Upper lobe of right lung (tissue), 1 donor: ENCODE measurements around the gene CACNG4. TPM values are rescaled to one million over a fixed set of nuclear protein-coding genes. Genes with fewer than 3 reads are reported as not detected.

ENCODE experiments used
- ATAC-seq: fragments of 200-7000 bp; cut with Tn5 transposase; one replicate; pipeline ENCODE4 v1.9.1; 2020; ENCODE audit warnings: mild to moderate bottlenecking, moderate library complexity
- DNase-seq: peaks from one replicate; pipeline ENCODE4 v3.0.0-alpha.2; 2020
- H3K27ac ChIP-seq: fragments of 200-600 bp; one replicate; pipeline ENCODE4 v1.8.0; 2022
- H3K27me3 ChIP-seq: fragments of 200-600 bp; one replicate; pipeline ENCODE4 v1.8.0; 2022; ENCODE audit warnings: mild to moderate bottlenecking
- H3K36me3 ChIP-seq: fragments of 200-600 bp; one replicate; pipeline ENCODE4 v1.8.0; 2022
- H3K4me1 ChIP-seq: fragments of 200-600 bp; one replicate; pipeline ENCODE4 v1.8.0; 2022
- H3K4me3 ChIP-seq: fragments of 200-600 bp; one replicate; pipeline ENCODE4 v1.8.0; 2022; ENCODE audit warnings: mild to moderate bottlenecking
- H3K9me3 ChIP-seq: fragments of 200-600 bp; one replicate; pipeline ENCODE4 v1.8.0; 2022
- intact Hi-C: fragments of 100-400 bp; cut with DNase I; formaldehyde crosslinking; loops from one replicate; pipeline ENCODE4 v1.11.0; 2022
- total RNA-seq: library from RNA; stranded (reverse); fragmentation: NEBNext Ultra II Directional; extraction: Animal tissue kit (Norgen Biotek cat#: 25700); gene quantifications from one replicate; pipeline ENCODE4 v1.2.1, GENCODE V29; 2021
- TF ChIP-seq, protein P1 (sequence below): fragments of 200-600 bp; IDR thresholded peaks from one replicate; pipeline ENCODE4 v1.8.0; 2022; ENCODE audit warnings: antibody characterized with exemption
- donor health status: DM: no; HTN: yes; CAD: no; lungs with severe emphysema.

Gene CACNG4
- total RNA-seq, 1 donor from 2014 or later: 9.3 TPM

- TF ChIP-seq, protein P1, sequence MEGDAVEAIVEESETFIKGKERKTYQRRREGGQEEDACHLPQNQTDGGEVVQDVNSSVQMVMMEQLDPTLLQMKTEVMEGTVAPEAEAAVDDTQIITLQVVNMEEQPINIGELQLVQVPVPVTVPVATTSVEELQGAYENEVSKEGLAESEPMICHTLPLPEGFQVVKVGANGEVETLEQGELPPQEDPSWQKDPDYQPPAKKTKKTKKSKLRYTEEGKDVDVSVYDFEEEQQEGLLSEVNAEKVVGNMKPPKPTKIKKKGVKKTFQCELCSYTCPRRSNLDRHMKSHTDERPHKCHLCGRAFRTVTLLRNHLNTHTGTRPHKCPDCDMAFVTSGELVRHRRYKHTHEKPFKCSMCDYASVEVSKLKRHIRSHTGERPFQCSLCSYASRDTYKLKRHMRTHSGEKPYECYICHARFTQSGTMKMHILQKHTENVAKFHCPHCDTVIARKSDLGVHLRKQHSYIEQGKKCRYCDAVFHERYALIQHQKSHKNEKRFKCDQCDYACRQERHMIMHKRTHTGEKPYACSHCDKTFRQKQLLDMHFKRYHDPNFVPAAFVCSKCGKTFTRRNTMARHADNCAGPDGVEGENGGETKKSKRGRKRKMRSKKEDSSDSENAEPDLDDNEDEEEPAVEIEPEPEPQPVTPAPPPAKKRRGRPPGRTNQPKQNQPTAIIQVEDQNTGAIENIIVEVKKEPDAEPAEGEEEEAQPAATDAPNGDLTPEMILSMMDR: no peak
- Histone ChIP-seq H3K27me3 (peaks cover 19% of the 10 kb centered on the region), H3K4me3 (no peak overlapping the region), H3K36me3 (no peaks in the 10 kb centered on the region), H3K27ac (no peak overlapping the region), H3K9me3 (no peaks in the 10 kb centered on the region), H3K4me1 (no peaks in the 10 kb centered on the region)
- ATAC-seq (no peak), DNase-seq (peak; percentile 19)
- intact Hi-C loops: no loop called here
These were observed 23.3 kb upstream of the CACNG4 start for GRCh38 chr17:66941249-66941648.

DNA sequence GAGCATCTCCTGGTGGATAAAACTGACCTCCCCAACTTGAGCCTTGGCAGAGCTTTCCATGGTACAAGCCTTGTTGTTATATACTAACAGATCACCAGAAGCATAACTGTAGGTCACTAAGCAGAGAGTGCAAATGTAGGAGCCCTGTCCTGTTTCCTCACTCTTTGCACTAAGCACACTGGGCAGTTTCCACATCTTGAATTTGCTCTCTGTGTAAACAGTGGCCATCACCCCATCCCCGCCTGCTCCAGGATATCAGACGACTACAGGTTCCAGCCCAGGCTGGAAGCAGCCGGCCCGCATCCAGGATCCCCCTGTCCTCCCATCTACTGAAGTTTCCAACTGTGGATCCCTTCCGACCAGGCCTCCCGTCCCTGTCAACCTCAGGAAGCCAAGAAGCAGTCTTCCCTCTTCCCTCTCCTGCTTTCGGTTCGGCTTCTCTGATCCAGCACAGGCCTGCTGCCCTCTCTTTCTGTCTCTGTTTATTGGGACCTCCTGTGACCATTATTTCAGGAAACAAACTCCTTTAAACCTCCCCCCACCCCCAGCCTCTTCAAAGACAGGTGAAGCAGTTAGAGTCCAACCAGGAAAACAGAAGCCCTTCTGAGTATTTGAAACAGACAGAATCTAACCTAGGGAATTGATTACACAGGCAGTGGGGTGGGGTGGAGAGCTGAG lies 22.6 kb upstream of the CACNG4 start:
- intact Hi-C loops: no loop called here
- DNase-seq (peak; percentile 48), ATAC-seq (no peak)
- Histone ChIP-seq H3K4me1 (no peaks in the 10 kb centered on the region), H3K36me3 (no peaks in the 10 kb centered on the region), H3K27me3 (peaks cover 21% of the 10 kb centered on the region), H3K27ac (no peak overlapping the region), H3K4me3 (no peak overlapping the region), H3K9me3 (no peaks in the 10 kb centered on the region)
- TF ChIP-seq, protein P1: no peak

- DNase-seq (peak; percentile 11), ATAC-seq (no peak)
- intact Hi-C loops: no loop called here
These were observed 21.8 kb upstream of the CACNG4 start for GRCh38 chr17:66942451-66943264.

DNA sequence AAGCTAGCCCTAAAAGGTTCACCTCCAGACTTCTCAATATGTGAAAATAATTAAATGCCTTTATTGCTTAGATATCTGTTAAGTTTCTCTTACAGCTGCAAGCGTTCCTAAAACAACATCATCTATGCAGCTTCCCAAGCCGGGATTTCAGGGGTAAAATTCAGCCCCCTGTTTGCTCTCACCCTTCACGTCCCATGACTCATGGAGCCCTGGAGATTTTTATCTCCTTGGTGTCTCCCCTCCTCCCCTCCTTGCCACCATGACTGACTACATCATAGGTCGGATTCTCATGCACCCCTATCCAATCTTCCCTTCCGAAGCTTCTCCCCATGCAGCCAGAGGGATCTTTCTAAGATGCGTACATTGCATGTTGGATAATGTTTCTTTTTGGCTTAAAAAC lies 21.0 kb upstream of the CACNG4 start:
- Histone ChIP-seq H3K4me1 (no peaks in the 10 kb centered on the region), H3K9me3 (no peaks in the 10 kb centered on the region), H3K27me3 (peaks cover 28% of the 10 kb centered on the region), H3K36me3 (no peaks in the 10 kb centered on the region), H3K4me3 (no peak overlapping the region), H3K27ac (no peak overlapping the region)
- no peak for ATAC-seq
- TF ChIP-seq, protein P1: no peak
- peak; percentile 17 for DNase-seq
- intact Hi-C loops: no loop called here

More at GRCh38 chr17:66942451-66943264, 21.8 kb upstream of the CACNG4 start:
- Histone ChIP-seq H3K4me1 (no peaks in the 10 kb centered on the region), H3K9me3 (no peaks in the 10 kb centered on the region), H3K27me3 (peaks cover 28% of the 10 kb centered on the region), H3K27ac (no peak overlapping the region), H3K36me3 (no peaks in the 10 kb centered on the region), H3K4me3 (no peak overlapping the region)
- TF ChIP-seq, protein P1: no peak

DNA sequence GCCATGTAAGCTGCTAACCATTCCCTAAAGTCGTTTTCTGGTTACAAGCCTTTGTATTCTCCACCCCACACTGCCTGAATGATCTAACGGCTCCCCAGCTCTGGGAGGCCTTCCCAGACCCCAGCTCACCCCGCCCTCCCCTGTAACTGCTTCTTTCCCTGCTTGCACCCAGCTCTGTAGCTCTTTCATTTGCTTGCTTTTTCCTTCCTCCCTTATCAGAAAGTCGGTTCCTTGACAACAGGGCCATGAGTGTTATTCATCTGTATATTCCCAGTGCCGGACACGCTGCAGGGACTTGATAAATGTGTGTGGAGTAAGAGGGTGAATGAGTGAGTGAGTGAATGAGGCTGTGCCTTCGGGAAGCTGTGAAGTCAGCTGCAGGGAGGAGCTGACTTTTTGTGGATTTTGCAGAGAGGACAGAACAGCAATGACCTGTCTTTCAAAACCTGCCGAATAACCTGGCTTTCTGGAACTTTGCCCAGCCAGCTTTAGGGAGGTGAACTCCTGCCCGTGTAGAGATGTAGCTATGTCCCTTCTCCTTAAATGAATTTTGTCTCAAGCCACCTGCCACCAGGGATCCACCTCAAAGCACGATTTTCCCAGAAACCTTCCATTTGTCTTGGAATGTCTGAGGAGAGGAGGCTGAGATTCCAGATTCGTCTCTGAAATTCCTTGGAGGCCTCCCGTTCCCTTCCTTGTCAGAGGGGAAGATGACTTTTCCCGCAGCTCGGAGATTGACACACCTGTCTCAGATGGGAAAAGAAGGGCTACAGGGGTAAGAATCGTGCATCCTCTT lies 20.0 kb upstream of the CACNG4 start:
- no peak overlapping the region for H3K4me3 ChIP-seq
- peaks cover 28% of the 10 kb centered on the region for H3K27me3 ChIP-seq
- ATAC-seq (no peak), DNase-seq (peak; percentile 23)
- no peaks in the 10 kb centered on the region for H3K9me3 ChIP-seq
- H3K27ac ChIP-seq: no peak overlapping the region
- intact Hi-C loops: no loop called here
- no peaks in the 10 kb centered on the region for H3K36me3 ChIP-seq
- TF ChIP-seq, protein P1: no peak
- H3K4me1 ChIP-seq: no peaks in the 10 kb centered on the region
